Measurements from ENCODE around the gene THAP7.

DNA sequence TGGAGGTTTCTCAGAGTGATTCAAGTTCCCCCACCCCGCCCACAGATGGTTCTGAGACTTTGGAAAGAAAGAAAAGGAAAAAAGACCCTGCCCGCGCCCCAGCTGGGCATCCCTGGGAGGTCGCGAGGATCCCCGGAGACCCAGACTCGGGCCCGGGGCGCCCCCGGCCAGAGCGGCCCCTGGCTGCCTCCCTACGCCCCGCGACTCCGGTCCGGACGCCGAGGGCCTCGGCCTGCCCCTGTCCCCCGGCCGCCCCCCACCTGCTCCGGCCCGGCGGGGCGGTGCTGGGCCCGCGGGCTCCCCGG is 37.2 kb downstream of the THAP7 start:
- TF ChIP-seq CTCF (IDR thresholded peaks at IDR 0.05): no peak
- no peak for TF ChIP-seq POLR2AphosphoS5 (IDR thresholded peaks at IDR 0.05)
- no peak for TF ChIP-seq POLR2A (IDR thresholded peaks at IDR 0.05; ENCODE audit: low read depth)

Measured in esophagus muscularis mucosa (tissue), 3 donors.